ENCODE data around the gene SDR39U1.

Gene SDR39U1

GRCh38 chr14:24441485-24441884 is 1.1 kb downstream of the SDR39U1 start:
- no peak for DNase-seq

DNA sequence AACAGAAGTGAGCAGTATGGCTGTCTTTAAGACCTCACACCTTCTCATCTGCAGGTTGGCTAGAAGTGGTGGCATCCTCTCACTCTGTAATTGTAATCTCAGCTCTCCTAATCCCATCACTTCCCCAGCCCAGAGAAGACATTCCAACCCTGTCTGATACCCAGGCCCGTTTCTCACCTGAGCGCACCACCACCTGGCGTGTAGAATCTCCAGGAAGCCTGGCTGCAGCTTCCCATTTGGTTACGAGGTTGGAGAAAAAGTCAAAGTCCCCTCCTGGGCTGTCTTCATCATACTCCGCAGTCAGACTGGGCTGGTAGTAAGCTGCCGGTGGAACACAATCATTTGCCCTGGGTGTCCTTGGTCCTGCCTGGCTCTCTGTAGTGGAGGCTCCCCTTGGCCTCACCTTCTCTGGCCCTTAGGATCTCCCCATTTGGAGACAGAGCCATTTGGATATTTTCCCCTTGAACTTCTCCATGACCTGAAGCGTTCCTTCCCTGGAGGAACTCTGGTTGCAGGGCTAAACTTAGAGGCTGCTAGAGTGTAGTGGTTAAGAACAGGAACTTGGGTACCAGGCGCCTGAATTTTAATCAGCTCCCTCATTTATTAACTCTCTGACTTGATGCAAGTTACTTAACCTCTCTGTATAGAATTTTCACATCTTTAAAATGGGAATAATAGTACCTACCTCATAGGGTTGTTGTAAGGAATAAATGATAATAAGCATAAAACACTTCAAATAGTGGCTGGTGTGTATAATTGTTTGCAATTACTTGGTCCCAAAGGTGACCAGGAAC is 1.8 kb downstream of the SDR39U1 start:
- no peak for DNase-seq

DNA sequence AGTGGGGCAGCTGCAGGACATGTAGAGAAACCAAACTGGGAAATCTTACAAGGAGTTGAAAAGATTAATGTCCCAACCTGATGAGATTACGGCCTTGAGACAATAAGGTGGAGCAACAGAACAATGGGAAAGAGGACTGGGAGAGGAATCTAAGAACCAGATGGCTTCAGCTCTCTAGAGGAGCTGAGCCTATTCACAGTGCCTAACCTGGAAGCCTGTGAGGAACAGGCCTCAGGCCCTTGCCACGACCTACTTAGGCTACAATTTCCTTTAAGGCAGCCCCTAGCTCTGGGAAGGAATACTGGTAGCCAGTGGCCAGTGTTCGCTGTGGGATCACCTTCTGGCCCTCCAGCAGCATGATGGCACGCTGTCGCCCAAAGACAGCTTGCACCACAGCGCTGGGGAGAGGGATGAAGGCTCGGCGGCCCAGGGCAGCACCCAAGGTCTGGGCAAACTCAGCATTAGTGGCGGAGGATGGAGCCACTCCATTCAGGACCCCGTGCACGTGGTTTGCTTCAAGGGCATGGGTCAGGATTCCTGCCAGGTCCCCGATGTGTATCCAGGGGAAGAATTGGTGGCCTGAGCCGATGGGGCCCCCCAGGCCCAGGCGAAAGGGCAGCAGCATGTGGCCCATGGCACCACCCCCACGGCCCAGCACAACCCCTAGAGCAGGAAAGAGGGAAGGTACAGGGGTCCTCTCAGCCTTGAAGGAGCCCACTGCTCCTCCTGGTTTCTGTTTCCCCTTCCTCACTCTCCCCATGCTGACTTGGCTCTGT is 2.6 kb downstream of the SDR39U1 start:
- no peak for DNase-seq

DNA sequence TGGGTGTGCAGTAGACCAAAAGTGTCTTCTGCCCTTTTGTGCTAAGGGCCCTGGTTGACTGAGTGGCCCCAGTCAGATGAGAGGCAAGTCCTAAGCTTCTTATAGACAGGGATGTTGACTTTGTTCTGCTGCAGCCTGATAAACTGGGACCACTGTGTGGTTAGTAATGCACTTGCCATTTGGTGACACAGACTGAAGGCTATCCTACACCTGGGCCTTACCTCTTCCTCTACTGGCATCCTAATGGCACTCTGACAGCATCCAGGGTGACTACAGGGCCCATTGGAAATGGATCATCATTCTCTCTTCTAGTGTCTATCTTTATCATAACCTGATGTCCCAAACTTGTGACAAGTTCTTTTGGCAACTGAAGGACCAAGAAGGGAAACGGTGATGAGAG is 3.3 kb downstream of the SDR39U1 start:
- DNase-seq: no peak

GRCh38 chr14:24438223-24439097 is 4.1 kb downstream of the SDR39U1 start:
- DNase-seq: no peak

DNA sequence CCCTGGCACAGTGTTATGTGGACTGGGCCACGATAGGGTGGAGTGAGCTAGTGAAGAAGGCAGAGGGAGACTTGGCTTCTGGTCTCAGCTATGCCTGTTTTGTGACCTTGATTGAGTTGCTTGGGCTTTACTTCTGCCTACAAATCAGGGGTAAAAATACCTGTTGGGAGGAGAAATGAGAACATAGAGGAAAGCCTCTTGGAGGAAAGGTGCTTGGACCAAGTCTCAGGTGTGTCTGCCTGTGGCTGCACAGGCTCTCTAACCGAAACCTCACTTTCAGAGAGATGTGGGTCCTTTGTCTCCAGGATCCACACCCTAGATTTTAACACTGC is 4.9 kb downstream of the SDR39U1 start:
- DNase-seq: no peak

GRCh38 chr14:24437020-24437735 is 5.4 kb downstream of the SDR39U1 start:
- DNase-seq: no peak

DNA sequence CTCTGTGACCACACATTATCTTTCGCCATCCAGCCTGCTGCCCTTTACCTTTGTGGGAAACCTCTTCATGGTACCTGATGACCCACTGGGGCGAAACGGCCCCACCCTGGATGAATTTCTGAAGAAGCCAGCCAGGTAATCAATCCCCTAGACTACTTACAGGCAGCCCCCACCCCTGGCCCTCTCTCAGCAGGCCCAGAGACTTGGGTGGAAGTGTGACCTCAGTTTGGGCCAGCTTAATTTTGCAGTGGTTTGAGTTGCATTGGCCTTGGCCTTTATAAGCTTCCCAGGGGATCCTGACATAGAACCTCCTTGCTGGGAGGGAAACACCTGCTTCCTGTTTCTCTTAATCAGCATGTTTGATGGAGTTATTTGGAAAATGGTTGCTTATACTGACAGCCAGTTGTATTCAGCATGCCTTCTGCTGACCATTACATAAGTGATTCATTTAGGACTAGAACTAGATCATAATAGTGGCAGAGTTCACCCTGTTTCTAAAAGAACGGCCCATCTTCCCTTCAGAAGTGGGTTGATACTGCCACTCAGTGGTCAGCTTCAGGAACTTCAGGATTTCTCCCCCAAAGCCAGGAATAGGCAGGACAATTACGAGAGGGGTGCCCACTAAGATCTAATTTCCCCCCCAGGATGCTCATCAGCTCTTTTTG is 6.1 kb downstream of the SDR39U1 start:
- peak; percentile 50 for DNase-seq

GRCh38 chr14:24435998-24436354 is 6.6 kb downstream of the SDR39U1 start:
- DNase-seq: no peak

GRCh38 chr14:24435192-24435810 is 7.3 kb downstream of the SDR39U1 start:
- no peak for DNase-seq

GRCh38 chr14:24434676-24435075 is 7.9 kb downstream of the SDR39U1 start:
- DNase-seq: no peak

GRCh38 chr14:24434036-24434435 is 8.5 kb downstream of the SDR39U1 start:
- no peak for DNase-seq

GRCh38 chr14:24432259-24433131 is 10.1 kb downstream of the SDR39U1 start:
- no peak for DNase-seq

GRCh38 chr14:24431569-24432258 is 10.9 kb downstream of the SDR39U1 start:
- peak; percentile 77 for DNase-seq

- no peak for DNase-seq
These were observed 11.7 kb downstream of the SDR39U1 start for GRCh38 chr14:24430682-24431568.

- peak; percentile 68 for DNase-seq
These were observed 12.4 kb downstream of the SDR39U1 start for GRCh38 chr14:24430143-24430681.

DNA sequence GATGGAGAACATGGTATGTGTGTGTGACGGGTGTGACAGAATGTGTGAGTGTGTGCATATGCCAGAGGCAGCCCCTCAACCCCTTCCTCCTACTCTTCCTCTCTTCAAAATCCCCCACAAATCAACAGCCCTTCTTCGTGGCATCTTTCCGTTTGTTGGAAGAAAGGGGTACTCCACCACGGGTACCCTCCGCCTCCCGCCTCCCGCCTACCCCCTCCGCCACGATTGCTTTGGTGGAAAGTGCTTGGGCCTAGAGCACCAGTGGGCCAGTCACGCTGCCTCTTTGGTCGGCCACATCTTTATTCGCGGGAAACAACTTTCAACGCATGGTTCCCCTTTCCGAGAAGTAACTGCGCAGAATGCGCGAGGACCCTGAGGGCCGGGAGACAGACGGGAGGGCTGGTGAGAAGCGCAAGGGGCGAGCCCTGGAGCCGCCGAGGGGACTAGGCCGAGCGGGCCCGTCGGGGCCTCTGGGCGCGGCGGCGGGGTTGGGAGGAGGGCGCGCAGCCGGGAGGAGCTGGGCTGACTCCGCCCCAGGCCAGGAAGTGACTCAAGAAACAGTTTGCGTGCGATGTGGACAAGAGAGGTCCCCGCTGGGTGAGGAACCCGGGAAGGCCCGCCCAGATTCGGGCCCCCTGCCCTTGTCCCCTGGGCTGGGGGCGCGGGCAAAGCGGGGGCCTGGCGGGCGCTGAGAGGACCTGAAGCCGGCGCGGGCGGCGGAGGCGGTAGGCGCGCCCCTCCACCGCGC is 13.0 kb downstream of the SDR39U1 start, which contains the start of the genes CBLN3 and KHNYN:
TSS of gene CBLN3 (minus strand) at position 274 of the 748 bp plus-strand sequence. CDS start 614 bp downstream, outside the sequence.
TSS of gene KHNYN (plus strand) at position 560 of the 748 bp plus-strand sequence. CDS start 777 bp downstream, outside the sequence.
- DNase-seq: peak; percentile 85

Data from NCI-H774 (cell line).